Endothelial cell of umbilical vein (primary cell): ENCODE data around the gene CALN1. TPM values are rescaled to one million over a fixed set of nuclear protein-coding genes. Genes with fewer than 3 reads are reported as not detected.

Experiments
- BruUV-seq: library from RNA; stranded (reverse); fragments of 400-500 nt; replicated peaks from 2 replicates; lab custom pipeline; 2021; lab: Mats Ljungman, UMichigan
- CTCF ChIA-PET: fragments of 300-600, 350-600 bp; sonication (Branson Sonifier 250); formaldehyde crosslinking; loops from one replicate; lab custom pipeline; 2021; ENCODE audit warnings: antibody characterized with exemption, inconsistent platforms; lab: Charles Lee
- POLR2A ChIA-PET: fragments of 300-600, 350-600 bp; sonication (Branson Sonifier 250); formaldehyde crosslinking; loops from one replicate; lab custom pipeline; 2021; ENCODE audit warnings: antibody characterized with exemption, inconsistent platforms; lab: Charles Lee
- DNase-seq: peaks from one replicate; pipeline ENCODE4 v3.0.0-alpha.2; 2011; ENCODE audit warnings: low read depth, low spot score
- FAIRE-seq: peaks from 2 replicates; lab custom pipeline; 2011; peaks lifted over from hg19 to GRCh38; lab: Jason Lieb, UNC
- H2AFZ ChIP-seq: 2 replicates; pipeline ENCODE4 v1.6.0; 2012; ENCODE audit warnings: low read depth, low read length, control low read depth, inconsistent platforms
- H3K27ac ChIP-seq: 2 replicates; pipeline ENCODE4 v1.5.1; 2011; ENCODE audit warnings: low read depth, mild to moderate bottlenecking, control low read depth, low read length, moderate library complexity; ENCODE audit not compliant: insufficient read depth
- H3K27me3 ChIP-seq, 2 experiments: 2 replicates each; pipeline versions ENCODE4 v1.6.0 to v1.6.1; 2011; ENCODE audit warnings: low read length in 2 of 2, mixed read lengths in 1 of 2; ENCODE audit not compliant: control insufficient read depth in 2 of 2, insufficient read depth in 2 of 2
- H3K36me3 ChIP-seq, 2 experiments: 2 replicates in 1 of 2; 3 replicates in 1 of 2; pipeline ENCODE4 v1.5.1; 2011; ENCODE audit warnings: low read length in 2 of 2, mild to moderate bottlenecking in 1 of 2, moderate library complexity in 1 of 2; ENCODE audit not compliant: control insufficient read depth in 2 of 2, insufficient read depth in 2 of 2; ENCODE audit errors: extremely low read depth in 1 of 2
- H3K4me1 ChIP-seq: 3 replicates; pipeline ENCODE4 v1.5.1; 2011; ENCODE audit warnings: mild to moderate bottlenecking, low read length; ENCODE audit not compliant: control insufficient read depth, insufficient read depth; ENCODE audit errors: extremely low read depth
- H3K4me2 ChIP-seq: 2 replicates; pipeline ENCODE4 v1.6.1; 2011; ENCODE audit warnings: low read length, control low read depth, mixed read lengths; ENCODE audit not compliant: insufficient read depth
- H3K4me3 ChIP-seq, 3 experiments: fragments of 200-600 bp in 1 of 3; sonication (generic), shearing (Covaris generic) in 1 of 3; replicated peaks in 1 of 3; 2 replicates each; pipeline ENCODE4 v1.5.1; 2011 to 2016; ENCODE audit warnings: control low read depth in 3 of 3, low read length in 3 of 3, mild to moderate bottlenecking in 2 of 3, inconsistent platforms in 1 of 3, low read depth in 1 of 3, moderate library complexity in 1 of 3; ENCODE audit not compliant: insufficient read depth in 1 of 3
- H3K79me2 ChIP-seq: 2 replicates; pipeline ENCODE4 v1.6.0; 2012; ENCODE audit warnings: low read length, inconsistent platforms; ENCODE audit not compliant: control insufficient read depth, insufficient read depth
- H3K9ac ChIP-seq: replicated peaks from 2 replicates; pipeline ENCODE3; 2011; ENCODE audit warnings: low read length, control low read depth; ENCODE audit not compliant: insufficient read depth; ENCODE audit errors: extremely low read depth
- H3K9me1 ChIP-seq: replicated peaks from 3 replicates; pipeline ENCODE4 v1.6.0; 2011; ENCODE audit warnings: mild to moderate bottlenecking, low read length; ENCODE audit not compliant: control insufficient read depth, insufficient read depth; ENCODE audit errors: extremely low read depth
- H3K9me3 ChIP-seq: replicated peaks from 2 replicates; pipeline ENCODE4 v1.5.1; 2012; ENCODE audit warnings: low read length, inconsistent platforms; ENCODE audit not compliant: control insufficient read depth, insufficient read depth
- H4K20me1 ChIP-seq: replicated peaks from 2 replicates; pipeline ENCODE3; 2011; ENCODE audit warnings: mild to moderate bottlenecking, low read length; ENCODE audit not compliant: control insufficient read depth, insufficient read depth; ENCODE audit errors: extremely low read depth
- EZH2 ChIP-seq: IDR thresholded peaks from 2 replicates; pipeline ENCODE4 v1.6.1; 2012; ENCODE audit warnings: borderline replicate concordance, low read depth, mild to moderate bottlenecking, moderate library complexity, low read length, inconsistent platforms; ENCODE audit not compliant: severe bottlenecking
- FOS ChIP-seq: IDR thresholded peaks from 2 replicates; pipeline ENCODE4 v1.6.1; 2011; ENCODE audit warnings: mild to moderate bottlenecking, low read length, moderate library complexity, borderline replicate concordance; ENCODE audit not compliant: insufficient read depth
- GATA2 ChIP-seq: IDR thresholded peaks from 2 replicates; pipeline ENCODE4 v1.7.0; 2011; ENCODE audit warnings: low read depth, mild to moderate bottlenecking, moderate library complexity, mixed read lengths, low read length; ENCODE audit not compliant: insufficient read length, insufficient read depth
- POLR2A ChIP-seq: IDR thresholded peaks from 2 replicates; pipeline ENCODE4 v1.6.1; 2012; ENCODE audit warnings: low read depth, mild to moderate bottlenecking, control low read depth, low read length
- POLR2AphosphoS5 ChIP-seq: IDR thresholded peaks from 2 replicates; pipeline ENCODE4 v1.6.1; 2012; ENCODE audit warnings: low read depth, mild to moderate bottlenecking, control low read depth, low read length, moderate library complexity; ENCODE audit not compliant: insufficient read depth
- dilution Hi-C: fragments of 300-500 bp; cut with MboI; formaldehyde crosslinking; loops from one replicate; pipeline ENCODE4 v1.15.0; 2019; ENCODE audit warnings: low sequenced_read_pairs; ENCODE audit not compliant: extremely low pct_ligation_motif_present
- intact Hi-C: fragments of 100-400 bp; cut with micrococcal nuclease; formaldehyde crosslinking; loops from one replicate; pipeline ENCODE4 v1.10.0; 2022
- polyA plus RNA-seq, 4 experiments: library from polyadenylated mRNA; depleted of rRNA in 3 of 4; stranded (reverse) in 3 of 4; unstranded in 1 of 4; fragments of >200 nt; gene quantifications; 2 replicates each; pipeline versions ENCODE4 v1.2.1 to v1.2.3, GENCODE V29; 2011 to 2012; ENCODE audit warnings: missing spikeins in 1 of 4
- total RNA-seq: library from RNA; stranded (reverse); gene quantifications from 2 replicates; pipeline ENCODE4 v1.2.3, GENCODE V29; 2021
- TF ChIP-seq, protein P1 (sequence below), 2 donors: IDR thresholded peaks; 1 replicate in 1 of 2; 2 replicates in 1 of 2; pipeline ENCODE4 v1.5.1; 2011; ENCODE audit warnings: low read length in 2 of 2, mild to moderate bottlenecking in 2 of 2, moderate library complexity in 2 of 2, control low read depth in 1 of 2, inconsistent platforms in 1 of 2, low read depth in 1 of 2; ENCODE audit not compliant: insufficient read depth in 1 of 2; ENCODE audit errors: extremely low read depth in 1 of 2
- TF ChIP-seq, protein P2 (sequence below): IDR thresholded peaks from 2 replicates; pipeline ENCODE4 v1.6.1; 2011; ENCODE audit not compliant: insufficient read depth, insufficient read length

Gene CALN1
- total and polyA plus RNA-seq, 2 donors (not counting 3 experiments of a cell fraction or from before 2014, with no cell fraction given): not detected

- no peak overlapping the region for H3K4me2 ChIP-seq
- TF ChIP-seq, protein P1, sequence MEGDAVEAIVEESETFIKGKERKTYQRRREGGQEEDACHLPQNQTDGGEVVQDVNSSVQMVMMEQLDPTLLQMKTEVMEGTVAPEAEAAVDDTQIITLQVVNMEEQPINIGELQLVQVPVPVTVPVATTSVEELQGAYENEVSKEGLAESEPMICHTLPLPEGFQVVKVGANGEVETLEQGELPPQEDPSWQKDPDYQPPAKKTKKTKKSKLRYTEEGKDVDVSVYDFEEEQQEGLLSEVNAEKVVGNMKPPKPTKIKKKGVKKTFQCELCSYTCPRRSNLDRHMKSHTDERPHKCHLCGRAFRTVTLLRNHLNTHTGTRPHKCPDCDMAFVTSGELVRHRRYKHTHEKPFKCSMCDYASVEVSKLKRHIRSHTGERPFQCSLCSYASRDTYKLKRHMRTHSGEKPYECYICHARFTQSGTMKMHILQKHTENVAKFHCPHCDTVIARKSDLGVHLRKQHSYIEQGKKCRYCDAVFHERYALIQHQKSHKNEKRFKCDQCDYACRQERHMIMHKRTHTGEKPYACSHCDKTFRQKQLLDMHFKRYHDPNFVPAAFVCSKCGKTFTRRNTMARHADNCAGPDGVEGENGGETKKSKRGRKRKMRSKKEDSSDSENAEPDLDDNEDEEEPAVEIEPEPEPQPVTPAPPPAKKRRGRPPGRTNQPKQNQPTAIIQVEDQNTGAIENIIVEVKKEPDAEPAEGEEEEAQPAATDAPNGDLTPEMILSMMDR (IDR thresholded peaks at IDR 0.05; ENCODE audit: extremely low read depth in 1 of 2, insufficient read depth in 1 of 2, low read depth in 1 of 2, low read length in 2 of 2): no peak
- no peak for TF ChIP-seq GATA2
- no peak for TF ChIP-seq FOS
- TF ChIP-seq POLR2AphosphoS5: no peak
- TF ChIP-seq, protein P2, sequence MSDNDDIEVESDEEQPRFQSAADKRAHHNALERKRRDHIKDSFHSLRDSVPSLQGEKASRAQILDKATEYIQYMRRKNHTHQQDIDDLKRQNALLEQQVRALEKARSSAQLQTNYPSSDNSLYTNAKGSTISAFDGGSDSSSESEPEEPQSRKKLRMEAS: no peak
- no peak for TF ChIP-seq EZH2
- TF ChIP-seq POLR2A: no peak
- H2AFZ ChIP-seq: no peak overlapping the region
- FAIRE-seq (no peak), DNase-seq (no peak)
- no peaks in the 10 kb centered on the region for H3K4me1 ChIP-seq
- no peaks in the 10 kb centered on the region for H3K36me3 ChIP-seq
- peaks cover 7% of the 10 kb centered on the region for H3K9me3 ChIP-seq
- H3K79me2 ChIP-seq: no peaks in the 10 kb centered on the region
- POLR2A ChIA-PET: no interaction called here
- no TSS peak for BruUV-seq
- H3K4me3 ChIP-seq: no peak overlapping the region
- H3K27ac ChIP-seq: no peak overlapping the region
- H4K20me1 ChIP-seq: no peaks in the 10 kb centered on the region
- H3K9ac ChIP-seq: no peak overlapping the region
- H3K9me1 ChIP-seq: no peaks in the 10 kb centered on the region
- intact Hi-C loops: no loop called here
- H3K27me3 ChIP-seq: no peaks in the 10 kb centered on the region
- CTCF ChIA-PET: no interaction called here
- dilution Hi-C loops: no loop called here
Measured at GRCh38 chr7:71787513-71787912, 624.6 kb downstream of the CALN1 start.
